22Rv1 (cell line): Measurements from ENCODE around the gene PLCH2.
"Not testable (repeated sequence)": the region's sequence is repeated elsewhere in the genome, so short reads cannot be mapped to it uniquely, and the experiment has no call there.

Experiments used
- CTCF ChIP-seq: fragments of 450-650 bp; IDR thresholded peaks from 2 replicates; pipeline ENCODE4 v1.5.1; 2017; ENCODE audit warnings: mild to moderate bottlenecking
- ZFX ChIP-seq: fragments of 450-650 bp; IDR thresholded peaks from 2 replicates; pipeline ENCODE4 v1.6.1; 2017; ENCODE audit warnings: antibody characterized with exemption, borderline replicate concordance

DNA sequence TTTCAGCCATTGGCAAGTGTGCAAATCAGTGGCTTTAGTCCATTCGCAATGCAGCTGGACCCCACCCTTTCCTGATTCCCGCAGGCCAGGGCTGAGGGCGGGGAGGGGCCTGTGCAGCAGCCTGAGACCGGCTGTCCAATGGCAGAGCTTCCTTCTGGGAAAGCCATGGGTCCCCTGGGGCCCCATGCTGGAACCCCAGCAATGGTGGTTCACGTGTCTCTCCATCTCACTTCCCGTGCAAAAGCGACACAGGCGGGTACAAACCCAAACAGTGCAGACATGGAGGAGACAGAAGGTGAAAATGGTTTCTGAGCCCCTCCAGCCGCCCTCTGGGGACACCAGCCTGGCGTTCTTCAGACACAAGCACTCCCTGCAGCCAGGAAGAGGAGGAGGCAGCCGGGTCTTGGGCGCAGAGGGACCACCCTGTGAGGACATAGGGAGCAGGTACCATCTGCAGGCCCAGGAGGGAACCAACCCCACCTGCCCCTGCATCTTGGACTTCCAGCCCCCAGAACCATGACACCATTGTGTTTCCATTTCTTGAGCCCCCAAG lies 74.3 kb downstream of the PLCH2 start:
- not testable (repeated sequence) for TF ChIP-seq CTCF, ZFX
